NOMO-1 treated with dmso at 0.1 percent for 144 hours (cell line): ENCODE data around the gene PATJ.

ENCODE experiments used
- DNase-seq: peaks from one replicate; lab custom pipeline; 2025; ENCODE audit not compliant: unreplicated experiment; lab: John Stamatoyannopoulos, UW

PATJ gene

GRCh38 chr1:62038594-62039284 is 296.5 kb downstream of the PATJ start:
- DNase-seq = no peak

- no peak for DNase-seq
Observed at GRCh38 chr1:62040450-62040849, 298.2 kb downstream of the PATJ start.

- no peak for DNase-seq
Observed at GRCh38 chr1:62040973-62041372, 298.7 kb downstream of the PATJ start.

- DNase-seq = no peak
Observed at GRCh38 chr1:62043154-62043553, 300.9 kb downstream of the PATJ start.

- no peak for DNase-seq
Observed at GRCh38 chr1:62045574-62045973, 303.3 kb downstream of the PATJ start.

- DNase-seq = no peak
Observed at GRCh38 chr1:62046927-62047326, 304.6 kb downstream of the PATJ start.

GRCh38 chr1:62050165-62050564 is 307.9 kb downstream of the PATJ start:
- DNase-seq = no peak

- DNase-seq = no peak
Observed at GRCh38 chr1:62052946-62053345, 310.7 kb downstream of the PATJ start.

GRCh38 chr1:62054188-62054587 is 311.9 kb downstream of the PATJ start:
- DNase-seq = no peak

GRCh38 chr1:62057230-62057629 is 314.9 kb downstream of the PATJ start:
- DNase-seq = no peak

- no peak for DNase-seq
Observed at GRCh38 chr1:62057641-62058290, 315.5 kb downstream of the PATJ start.

GRCh38 chr1:62058956-62059355 is 316.7 kb downstream of the PATJ start:
- no peak for DNase-seq

GRCh38 chr1:62062087-62062486 is 319.8 kb downstream of the PATJ start:
- no peak for DNase-seq

GRCh38 chr1:62064829-62065407 is 322.6 kb downstream of the PATJ start:
- no peak for DNase-seq

GRCh38 chr1:62066713-62067112 is 324.4 kb downstream of the PATJ start:
- no peak for DNase-seq

- no peak for DNase-seq
Observed at GRCh38 chr1:62068416-62068843, 326.1 kb downstream of the PATJ start.

GRCh38 chr1:62068978-62069377 is 326.7 kb downstream of the PATJ start:
- DNase-seq = no peak

GRCh38 chr1:62070384-62071011 is 328.2 kb downstream of the PATJ start:
- DNase-seq = no peak

GRCh38 chr1:62071695-62072094 is 329.4 kb downstream of the PATJ start:
- DNase-seq = no peak

- DNase-seq = no peak
Observed at GRCh38 chr1:62076286-62076685, 334.0 kb downstream of the PATJ start.

GRCh38 chr1:62077821-62078220 is 335.5 kb downstream of the PATJ start:
- no peak for DNase-seq
